HG03442 (cell line): ENCODE data around the gene RASGEF1B.
"Not testable (repeated sequence)": the region's sequence is repeated elsewhere in the genome, so short reads cannot be mapped to it uniquely, and the experiment has no call there.

Source experiments
- ATAC-seq: cut with Tn5 transposase; IDR thresholded peaks from one replicate; pipeline ENCODE4 v1.9.1; 2021; ENCODE audit warnings: mild to moderate bottlenecking, moderate library complexity; ENCODE audit not compliant: unreplicated experiment

RASGEF1B gene

DNA sequence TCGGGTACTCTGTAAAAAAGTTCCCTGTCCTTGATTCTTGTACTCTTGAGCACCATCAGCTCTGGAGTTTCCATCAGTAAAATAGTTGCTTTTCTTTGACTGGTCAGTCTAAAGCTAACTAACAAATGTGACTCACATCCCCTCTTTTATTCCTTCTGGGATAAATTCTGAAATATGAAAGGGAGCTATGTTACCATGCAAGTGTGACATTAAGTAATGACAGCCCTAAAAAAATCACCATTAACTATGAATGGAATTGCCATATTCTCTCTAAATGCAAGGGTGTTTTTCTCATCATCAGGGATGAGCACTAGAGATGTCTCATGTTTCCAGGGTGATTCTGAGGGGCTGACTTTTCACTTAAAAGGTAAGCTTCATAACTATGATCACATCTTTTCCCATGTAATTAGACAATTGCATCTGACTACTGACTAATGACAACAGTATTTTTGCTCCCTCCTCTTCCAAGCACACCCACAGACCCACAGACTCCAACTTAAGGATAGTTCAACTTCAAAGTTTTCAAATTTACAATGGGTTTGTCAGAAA, 26.9 kb upstream of the RASGEF1B start:
- ATAC-seq, result no peak

DNA sequence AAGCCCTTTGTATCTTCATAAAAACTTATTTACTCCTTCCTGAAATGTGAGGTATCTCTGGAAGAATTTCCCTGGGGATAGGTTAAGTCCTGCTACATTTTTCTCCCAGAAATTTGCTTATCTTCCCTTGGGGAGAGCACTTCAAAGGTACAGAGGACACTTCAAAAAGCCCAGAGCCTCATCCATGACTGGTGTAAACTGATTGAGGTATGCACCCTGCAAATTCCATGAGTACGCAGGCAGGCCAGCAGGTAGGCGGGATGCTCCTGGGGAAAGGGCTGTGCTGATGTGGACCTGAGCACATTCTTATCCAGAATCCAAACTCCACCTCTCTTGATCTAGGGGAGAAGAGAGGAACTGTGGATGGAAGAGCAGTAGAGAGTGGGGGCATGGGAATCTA, 26.3 kb upstream of the RASGEF1B start:
- no peak for ATAC-seq

DNA sequence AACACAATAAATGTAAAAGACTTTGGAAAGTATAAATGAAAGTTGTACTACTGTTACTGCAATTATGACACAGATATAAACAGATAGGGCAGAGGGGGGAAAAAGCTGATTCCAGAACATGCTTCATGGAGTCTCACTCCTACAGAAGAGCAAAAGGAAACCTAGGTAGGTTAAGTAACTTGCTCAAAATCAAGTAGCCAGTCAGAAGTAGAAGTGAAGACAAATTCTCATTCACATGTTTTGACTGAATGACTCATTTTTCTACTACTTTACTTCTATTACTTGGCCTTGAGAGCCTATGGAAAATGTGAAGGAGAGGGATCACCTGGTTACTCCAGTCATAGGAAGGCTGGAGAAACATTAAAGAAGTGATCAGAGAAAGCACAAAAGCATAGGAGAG, 23.6 kb upstream of the RASGEF1B start:
- no peak for ATAC-seq

DNA sequence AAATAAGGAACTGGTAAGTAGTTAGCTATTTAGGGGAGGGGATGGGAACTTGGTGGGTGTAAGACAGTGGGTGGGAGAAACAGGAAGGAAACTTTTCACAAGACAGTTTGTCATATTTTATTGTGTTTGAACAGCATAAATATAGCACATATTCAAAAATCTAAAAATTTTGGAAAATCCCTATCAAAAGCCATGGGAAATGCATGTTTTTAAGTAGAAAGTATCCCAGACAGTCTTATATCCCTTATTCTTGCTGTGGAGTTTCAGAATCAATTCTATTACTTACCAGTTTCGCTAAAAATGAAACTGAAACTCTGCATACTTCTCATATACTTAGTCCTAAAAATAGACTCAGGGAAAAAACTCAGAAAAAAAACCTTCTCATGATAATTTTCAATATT, 22.3 kb upstream of the RASGEF1B start:
- peak; percentile 80 for ATAC-seq

DNA sequence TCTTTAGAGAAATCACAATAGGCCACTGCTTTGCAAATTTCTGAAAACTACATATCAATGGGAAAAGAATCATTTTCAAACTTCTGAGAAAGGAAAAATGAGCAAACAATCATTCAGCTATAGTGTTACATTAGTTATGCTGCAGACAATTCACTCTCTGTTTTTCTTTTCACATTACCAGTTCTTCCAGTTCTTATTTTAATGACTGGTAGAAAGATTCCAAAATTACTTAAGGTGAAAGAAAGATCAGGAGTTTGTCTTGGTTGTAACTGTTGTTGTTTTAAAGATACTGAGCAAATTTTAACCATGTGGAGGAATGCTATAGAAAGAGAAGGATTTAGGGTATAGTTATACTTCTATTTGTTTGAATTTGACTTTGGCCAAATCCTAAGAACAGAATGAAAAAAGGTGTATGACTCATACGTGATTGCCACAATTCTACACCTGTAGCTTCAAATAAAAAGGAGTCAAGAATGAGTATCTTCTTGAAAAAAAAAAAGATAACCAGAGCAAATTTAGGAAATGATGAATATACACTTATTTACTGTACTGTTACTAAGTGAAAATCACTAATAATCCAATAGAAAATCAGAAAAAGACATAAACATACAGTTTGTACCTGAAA, 21.0 kb upstream of the RASGEF1B start:
- ATAC-seq, result no peak

DNA sequence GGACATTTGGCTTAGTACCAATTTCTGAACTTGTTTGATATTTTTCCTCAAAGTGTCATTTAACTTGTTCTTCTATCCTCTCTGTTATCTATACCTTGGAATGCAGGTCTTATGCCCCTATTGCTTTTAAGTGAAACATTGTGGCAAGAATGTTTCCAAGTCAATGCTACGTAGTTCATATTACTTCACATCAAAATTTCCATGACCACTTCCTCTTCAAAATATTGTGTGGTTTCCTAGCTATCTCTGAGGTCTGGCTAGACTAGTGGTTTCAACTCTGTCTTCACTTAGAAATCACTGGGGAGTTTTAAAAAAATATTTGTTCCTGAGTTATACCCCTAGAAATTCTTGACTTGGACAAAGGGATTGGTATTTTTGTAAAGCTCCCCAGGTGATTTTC, 20.2 kb upstream of the RASGEF1B start:
- ATAC-seq, result peak; percentile 49

DNA sequence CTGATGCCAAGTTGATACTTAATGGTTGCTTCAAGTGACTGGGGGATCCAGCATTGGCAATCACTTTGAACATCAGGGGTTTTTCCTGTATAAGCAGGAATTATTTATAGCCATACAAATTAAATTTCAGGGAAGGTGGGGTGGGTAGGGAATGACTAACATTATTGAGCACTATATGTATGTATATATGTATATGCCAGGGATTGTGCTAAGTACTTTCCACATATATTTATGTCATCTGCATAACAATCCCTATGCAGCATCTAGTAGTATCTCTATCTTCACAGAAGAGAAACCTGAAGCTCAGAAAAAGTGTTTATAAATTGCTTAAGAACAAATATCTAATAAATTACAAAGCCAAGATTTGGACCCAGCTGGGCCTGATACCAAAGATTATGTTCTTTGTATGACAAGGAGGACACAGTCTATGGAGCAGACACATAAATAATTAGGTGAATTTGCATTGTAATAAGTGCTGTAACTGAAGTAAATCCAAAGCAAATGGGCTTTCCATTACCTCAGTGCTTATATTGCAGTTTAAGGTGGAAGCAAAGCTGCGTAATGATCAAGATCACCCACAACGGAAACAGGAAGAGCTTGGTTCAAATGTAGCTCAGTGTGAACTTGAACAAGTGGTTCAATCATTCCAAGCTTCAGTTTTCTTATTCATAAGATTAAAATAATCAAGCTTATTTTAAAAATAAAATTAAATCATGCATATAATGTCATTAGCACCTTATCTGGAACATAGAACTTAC, 18.9 kb upstream of the RASGEF1B start:
- ATAC-seq, result no peak

DNA sequence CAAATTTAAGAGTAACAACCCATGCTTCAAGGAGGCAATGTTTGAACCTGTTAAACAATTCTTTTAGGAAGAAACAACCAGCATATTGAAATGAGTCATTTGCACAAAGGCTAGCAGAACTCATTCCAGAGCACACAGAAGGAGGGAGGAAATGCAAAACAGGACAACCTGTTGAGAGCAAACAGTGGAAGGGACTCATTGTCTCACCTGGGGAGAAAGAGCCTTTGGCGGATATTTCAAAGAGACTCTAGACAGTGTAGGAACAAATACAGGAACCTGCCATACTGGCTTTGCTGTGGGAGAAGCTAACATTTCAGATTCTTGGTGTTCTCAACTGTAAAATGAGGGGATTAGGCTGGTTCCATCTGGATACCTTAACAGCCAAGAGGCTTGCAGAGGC, 14.8 kb upstream of the RASGEF1B start:
- no peak for ATAC-seq

DNA sequence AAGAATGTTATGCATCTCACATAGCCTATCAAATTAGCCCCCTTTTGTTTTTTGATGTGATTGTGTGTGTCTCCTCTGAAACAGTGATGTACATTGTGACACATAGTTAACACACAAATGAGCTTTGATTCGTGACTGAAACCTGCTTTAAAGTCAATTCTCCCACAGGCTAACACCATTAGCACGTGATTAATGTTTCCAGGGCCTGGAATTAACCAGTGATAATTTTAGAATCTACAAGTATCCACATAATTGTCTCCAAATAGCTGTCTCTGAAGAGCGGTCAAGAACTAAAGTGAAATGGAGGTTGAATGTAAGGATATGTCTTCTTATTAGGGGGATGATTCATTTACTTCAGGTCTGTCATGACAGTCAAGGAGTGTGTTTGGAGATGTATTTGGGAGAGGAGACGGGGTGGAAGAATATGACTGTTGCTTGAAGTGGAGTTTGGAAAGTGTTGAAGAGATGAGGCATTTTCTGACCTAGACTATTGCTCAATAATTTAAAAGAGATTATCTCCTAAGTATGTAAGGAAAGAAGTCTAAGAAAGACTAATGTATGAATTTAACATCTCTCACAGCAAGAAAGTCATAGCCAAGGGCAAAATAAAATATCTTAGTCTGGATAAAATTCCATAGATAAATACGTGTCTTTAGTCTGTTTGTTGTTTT, 13.7 kb upstream of the RASGEF1B start:
- no peak for ATAC-seq

DNA sequence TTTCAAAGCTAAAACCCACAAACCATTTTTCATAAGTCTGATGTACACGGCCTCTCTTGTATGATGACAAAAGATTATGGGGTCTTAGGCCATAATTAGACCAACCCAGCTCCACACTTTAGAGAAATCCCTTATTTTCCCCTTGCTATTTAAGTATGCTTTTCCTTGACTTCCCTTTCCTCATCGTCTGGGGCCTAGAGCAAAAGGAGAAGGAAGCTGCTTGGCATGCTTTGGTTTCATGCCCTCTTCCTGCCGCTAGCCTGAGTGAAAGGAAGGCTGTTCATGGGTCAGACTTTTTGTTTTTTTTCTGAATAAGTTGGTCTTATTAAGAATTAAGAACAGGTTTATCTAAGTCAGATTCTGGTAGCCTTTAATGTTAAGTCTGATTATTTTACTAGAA, 10.6 kb upstream of the RASGEF1B start:
- ATAC-seq, result no peak

DNA sequence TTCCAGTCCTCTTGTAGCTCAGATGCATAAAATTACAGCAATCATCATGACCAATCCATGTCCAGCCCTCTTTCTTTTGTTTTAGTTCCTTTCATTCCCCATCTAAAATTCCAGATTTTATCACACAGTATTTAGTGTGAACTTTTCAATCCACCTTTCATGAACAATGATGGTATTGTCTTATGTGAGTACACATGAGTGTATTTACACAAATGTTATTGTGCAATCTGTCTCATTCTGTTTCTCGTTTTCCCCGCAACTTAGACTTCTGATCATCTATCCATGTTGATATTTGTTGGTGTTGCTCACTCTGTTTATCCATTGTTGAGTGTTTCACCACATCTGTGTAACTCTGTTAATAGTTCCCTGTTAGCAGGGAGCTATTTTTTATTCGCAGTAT, 9.4 kb upstream of the RASGEF1B start:
- ATAC-seq, result no peak

DNA sequence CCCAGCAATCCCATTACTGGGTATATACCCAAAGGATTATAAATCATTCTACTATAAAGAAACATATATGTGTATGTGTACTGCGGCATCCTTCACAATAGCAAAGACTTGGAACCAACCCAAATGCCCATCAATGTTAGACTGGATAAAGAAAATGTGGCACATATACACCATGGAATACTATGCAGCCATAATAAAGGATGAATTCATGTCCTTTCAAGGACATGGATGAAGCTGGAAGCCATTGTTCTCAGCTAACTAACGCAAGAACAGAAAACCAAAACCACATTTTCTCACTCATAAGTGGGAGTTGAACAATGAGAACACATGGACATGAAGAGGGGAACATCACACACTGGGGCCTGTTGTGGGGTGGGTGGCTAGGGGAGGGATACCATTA, 7.9 kb upstream of the RASGEF1B start:
- not testable (repeated sequence) for ATAC-seq

DNA sequence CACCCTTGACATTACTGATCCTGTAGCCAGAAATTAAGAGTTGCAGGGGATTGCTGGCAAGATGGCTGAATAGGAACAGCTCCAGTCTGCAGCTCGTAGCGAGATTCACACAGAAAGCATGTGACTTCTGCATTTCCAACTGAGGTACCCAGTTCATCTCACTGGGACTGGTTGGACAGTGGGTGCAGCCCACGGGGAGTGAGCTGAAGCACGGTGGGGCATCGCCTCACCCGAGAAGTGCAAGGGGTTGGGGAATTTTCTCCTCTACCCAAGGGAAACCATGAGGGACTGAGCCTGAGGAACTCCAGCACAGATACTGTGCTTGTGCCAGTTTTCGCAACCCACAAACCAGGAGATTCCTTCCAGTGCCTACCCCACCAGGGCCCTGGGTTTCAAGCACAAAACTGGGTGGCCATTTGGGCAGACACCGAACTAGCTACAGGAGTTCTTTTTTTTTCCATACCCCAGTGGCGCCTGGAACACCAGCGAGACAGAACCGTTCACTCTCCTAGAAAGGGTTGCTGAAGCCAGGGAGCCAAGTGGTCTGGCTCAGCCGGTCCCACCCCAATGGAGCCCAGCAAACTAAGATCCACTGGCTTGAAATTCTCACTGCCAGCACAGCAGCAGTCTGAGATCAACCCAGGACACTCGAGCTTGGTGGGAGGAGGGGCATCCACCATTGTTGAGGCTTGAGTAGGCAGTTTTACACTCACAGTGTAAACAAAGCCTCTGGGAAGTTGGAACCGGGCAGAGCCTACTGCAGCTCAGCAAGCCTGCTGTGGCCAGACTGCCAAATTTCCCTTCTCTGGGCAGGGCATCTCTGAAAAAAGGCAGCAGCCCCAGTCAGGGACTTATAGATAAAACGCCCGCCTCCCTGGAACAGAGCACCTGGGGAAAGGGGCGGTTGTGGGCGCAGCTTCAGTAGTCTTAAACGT, 1.9 kb upstream of the RASGEF1B start:
- not testable (repeated sequence) for ATAC-seq

DNA sequence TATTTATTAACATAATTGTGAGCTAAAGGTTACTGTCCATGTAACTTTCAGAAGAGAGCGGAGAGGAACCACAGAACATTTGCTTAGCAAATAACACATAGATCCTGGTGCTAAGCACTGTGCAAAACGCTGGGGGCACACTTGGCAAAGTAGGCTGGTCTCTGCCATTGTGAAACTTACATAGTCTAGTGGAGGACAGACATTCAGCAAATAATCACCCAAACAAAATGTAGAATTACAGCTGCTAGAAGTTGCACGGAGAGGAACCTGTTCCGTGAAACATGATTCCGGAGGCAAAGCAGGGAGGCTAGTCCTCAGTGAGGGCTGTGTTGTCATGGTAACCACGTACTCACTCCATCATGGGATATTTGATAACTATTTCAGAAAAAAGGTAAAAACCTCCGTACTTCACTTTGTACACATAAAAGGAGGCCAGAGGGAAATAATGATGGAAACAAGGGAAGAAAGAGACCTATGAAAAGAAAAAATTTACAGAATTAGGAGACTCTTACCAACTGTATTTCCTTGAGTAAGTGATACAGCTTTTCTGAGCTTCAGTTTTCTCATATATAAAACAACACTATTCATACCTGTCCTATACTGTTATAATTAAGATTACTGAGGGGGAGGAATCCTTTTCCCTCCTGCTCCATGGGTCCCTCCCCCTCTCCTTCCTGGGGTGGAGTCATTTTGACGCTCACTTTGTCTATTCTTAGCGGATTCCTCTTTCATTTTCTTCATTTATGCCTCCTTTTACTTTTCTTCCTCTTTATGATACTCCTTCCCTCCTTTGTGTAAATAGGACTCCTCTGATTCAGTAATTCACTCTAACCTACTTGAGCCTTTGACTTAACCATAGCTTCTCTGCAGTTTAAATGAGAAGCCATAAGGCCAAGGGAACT, 825 bp upstream of the RASGEF1B start:
- peak; percentile 53 for ATAC-seq

DNA sequence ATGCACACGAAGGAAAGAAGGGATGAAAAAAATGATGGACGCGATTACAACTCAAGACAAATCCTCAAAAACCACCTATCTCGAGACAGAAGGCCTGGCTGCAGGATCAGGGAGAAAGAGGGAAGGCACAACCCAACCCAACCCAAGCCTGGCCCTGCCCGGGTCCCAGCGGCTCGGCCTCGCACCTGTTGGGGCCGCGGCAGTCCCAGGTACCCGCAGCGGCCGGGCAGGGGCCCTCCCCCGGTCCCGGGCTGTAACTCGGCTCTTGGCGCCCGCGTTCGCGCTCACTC, 464 bp downstream of the RASGEF1B start:
- no peak for ATAC-seq

DNA sequence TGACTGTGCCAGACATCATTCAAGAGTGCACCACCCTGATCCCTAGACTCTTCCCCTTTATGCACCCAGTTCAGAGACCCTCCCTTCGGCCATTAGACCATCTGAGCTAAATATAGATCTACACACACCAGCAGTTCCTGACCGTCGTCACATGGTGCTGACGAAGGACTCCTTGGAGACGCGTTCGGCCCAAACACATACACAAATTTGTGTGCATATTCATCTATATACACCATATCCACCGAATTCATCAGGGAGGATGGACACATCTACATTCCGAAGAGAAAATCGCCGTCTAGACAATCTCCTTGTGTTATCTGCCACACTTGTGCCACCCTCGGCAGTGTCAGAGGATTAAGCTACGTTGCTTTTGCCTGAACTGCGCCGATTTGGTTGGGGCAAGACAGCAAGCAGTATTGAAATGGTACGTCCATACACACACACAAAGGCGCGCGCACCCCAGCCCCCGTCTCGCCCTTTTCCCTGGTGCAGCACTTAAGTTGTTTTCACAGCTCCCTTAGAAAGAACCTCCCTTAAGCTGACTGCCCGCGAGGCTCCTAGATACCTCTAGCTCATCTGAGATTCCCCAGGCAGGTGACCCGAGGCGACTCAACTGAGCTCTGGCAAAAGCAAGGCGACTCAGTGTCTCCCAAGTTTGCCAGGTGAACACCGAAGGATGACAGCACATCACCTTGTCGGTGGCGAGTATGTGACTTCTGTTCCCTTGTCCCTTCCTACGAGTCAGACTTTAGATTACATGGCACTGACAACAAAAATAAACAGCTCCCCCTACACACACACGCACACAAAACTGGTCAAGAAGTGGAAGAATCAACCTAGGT, 1.0 kb downstream of the RASGEF1B start:
- ATAC-seq, result no peak

DNA sequence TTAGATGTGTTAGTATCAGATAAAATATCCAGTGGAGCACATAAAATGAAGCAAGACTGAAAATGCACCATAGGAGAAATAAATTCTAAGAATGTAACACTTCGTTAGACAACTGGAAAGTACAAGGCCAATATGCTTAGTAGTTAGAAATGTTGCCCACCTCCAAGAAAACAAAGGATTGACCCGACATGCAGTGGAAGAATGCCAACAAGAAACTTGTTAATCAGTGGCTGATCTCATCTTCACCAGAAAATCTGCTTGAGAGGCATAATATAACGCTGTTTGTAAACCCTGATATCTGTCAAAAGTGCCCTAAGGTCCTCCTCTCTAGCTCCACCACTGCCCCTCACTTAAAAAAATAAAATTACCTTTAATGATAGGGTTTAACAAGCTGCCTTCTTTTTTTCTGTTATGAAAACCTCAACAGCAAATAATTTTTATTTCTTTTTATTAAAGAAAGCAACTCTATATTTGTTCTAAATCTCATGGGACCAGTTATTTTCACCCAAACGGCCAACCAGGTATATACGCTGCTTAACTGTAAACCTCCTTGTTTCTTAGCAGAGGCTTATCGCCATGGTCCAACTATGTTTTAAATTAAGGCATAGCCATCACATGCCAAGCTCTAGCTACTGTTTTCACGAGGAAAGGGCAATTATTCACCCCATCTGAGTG, 1.8 kb downstream of the RASGEF1B start:
- no peak for ATAC-seq

DNA sequence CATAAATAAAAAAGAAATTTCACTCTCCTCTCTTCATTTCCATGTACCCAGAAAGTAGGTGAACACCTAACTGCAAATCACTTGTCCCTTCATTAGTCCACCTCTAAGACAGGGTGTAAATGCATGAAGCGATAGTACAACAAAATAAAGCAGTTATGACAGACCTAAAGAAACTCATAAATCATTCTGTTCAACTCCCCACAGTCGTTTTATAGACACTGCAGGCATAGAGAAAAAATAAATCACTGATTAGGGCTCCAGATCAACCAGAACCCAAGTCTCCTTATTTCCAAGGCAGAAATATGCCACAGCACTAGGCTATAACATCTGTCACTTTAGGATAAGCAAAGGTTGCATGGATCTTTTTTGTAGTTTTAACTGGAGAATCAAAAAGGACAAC, 3.0 kb downstream of the RASGEF1B start:
- no peak for ATAC-seq

DNA sequence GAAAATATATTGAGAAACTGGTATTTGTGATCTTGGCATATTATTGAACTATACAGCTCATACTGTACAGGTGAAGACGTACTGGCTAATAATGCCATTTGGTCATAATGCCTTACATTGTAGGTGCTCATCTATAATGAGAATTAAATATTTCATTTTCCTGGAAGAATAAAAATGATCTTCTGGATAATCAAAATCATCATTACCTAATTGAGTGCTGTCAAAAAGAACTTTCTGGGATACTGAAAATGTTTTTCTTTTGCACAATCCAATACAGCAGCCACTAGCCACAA, 4.1 kb downstream of the RASGEF1B start:
- no peak for ATAC-seq
